ENCODE results near the gene MCF2L2. TPM values are rescaled to one million over a fixed set of nuclear protein-coding genes. Genes with fewer than 3 reads are reported as not detected.

MCF2L2 gene
- total and polyA plus RNA-seq, 11 donors, result 0.12 to 1.4 (median 0.23) TPM; not detected in 1

DNA sequence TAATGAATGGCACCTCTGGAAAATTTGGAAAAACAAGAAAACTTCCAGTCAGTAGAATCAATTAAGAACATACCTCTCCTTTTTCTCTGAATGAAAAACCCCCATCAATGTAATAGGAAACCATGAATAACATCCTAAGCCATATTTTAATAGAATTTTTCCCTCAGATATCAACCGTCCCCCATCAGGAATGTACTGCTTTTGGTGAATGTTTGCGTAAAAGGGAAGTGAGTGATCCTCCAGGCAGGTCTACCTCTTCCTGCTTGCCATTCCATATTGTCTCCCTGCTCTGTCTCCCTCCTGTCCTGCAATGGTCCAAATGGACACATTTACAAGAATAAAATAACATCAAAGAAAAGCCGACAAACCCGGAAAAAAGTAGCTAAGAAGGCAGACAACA, 296.7 kb downstream of the MCF2L2 start:
- TF ChIP-seq, protein P1, sequence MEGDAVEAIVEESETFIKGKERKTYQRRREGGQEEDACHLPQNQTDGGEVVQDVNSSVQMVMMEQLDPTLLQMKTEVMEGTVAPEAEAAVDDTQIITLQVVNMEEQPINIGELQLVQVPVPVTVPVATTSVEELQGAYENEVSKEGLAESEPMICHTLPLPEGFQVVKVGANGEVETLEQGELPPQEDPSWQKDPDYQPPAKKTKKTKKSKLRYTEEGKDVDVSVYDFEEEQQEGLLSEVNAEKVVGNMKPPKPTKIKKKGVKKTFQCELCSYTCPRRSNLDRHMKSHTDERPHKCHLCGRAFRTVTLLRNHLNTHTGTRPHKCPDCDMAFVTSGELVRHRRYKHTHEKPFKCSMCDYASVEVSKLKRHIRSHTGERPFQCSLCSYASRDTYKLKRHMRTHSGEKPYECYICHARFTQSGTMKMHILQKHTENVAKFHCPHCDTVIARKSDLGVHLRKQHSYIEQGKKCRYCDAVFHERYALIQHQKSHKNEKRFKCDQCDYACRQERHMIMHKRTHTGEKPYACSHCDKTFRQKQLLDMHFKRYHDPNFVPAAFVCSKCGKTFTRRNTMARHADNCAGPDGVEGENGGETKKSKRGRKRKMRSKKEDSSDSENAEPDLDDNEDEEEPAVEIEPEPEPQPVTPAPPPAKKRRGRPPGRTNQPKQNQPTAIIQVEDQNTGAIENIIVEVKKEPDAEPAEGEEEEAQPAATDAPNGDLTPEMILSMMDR (IDR thresholded peaks at IDR 0.05), result no peak
- no peak for TF ChIP-seq POLR2A (IDR thresholded peaks at IDR 0.05)
- H3K9me3 ChIP-seq, result peaks cover 0 to 18% (median 4%) of the 10 kb centered on the region in 12 donors
- intact Hi-C loops (cut with DNase I), result no loop called here
- ATAC-seq, result no peak
- no peak for DNase-seq
- H3K4me1 ChIP-seq, result no peaks in the 10 kb centered on the region
- H3K4me3 ChIP-seq, result no peak overlapping the region
- no peaks in the 10 kb centered on the region for H3K36me3 ChIP-seq
- H3K27ac ChIP-seq, result no peak overlapping the region
- 44 to 65% (median 52%) methylated on average over 4 of the region's 4 CpGs for WGBS, 4 donors
- H3K27me3 ChIP-seq, result peaks cover 0 to 11% (median 0%) of the 10 kb centered on the region in 9 donors

DNA sequence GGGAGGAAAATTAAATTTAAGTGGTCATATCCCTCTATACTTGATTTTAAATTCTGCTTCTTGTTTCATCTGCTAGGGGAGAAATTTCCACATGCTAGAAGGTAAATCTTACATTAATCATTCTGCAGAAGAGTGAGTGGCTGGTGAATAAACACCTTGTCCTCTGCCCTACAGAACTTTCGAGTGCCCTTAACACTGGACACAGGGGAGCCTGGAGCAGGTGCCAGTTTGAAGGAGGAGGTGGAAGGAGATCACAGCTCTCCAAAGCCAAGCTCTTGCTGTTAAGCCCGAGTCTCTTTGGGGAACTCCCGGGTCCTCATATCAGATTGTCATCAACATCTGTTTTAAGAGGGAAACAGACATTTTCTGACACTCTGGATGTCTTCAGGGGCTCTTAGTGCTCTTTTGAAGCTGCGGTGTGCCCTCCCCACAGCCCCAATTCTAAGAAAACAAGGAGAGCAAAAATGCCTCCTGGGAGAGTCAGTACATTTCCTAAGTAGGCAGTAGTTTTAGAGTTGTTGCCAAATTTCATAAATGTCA, 297.2 kb downstream of the MCF2L2 start:
- H3K4me1 ChIP-seq, result no peaks in the 10 kb centered on the region
- no peak overlapping the region for H3K4me3 ChIP-seq
- TF ChIP-seq POLR2A (IDR thresholded peaks at IDR 0.05), result no peak
- TF ChIP-seq, protein P1 (IDR thresholded peaks at IDR 0.05), result no peak
- DNase-seq, result no peak
- H3K27ac ChIP-seq, result no peak overlapping the region
- peaks cover 0 to 11% (median 0%) of the 10 kb centered on the region in 9 donors for H3K27me3 ChIP-seq
- no peaks in the 10 kb centered on the region for H3K36me3 ChIP-seq
- intact Hi-C loops (cut with DNase I), result no loop called here
- 41 to 58% (median 54%) methylated on average over 4 of the region's 4 CpGs for WGBS, 4 donors
- peaks cover 0 to 18% (median 4%) of the 10 kb centered on the region in 12 donors for H3K9me3 ChIP-seq
- ATAC-seq, result no peak

DNA sequence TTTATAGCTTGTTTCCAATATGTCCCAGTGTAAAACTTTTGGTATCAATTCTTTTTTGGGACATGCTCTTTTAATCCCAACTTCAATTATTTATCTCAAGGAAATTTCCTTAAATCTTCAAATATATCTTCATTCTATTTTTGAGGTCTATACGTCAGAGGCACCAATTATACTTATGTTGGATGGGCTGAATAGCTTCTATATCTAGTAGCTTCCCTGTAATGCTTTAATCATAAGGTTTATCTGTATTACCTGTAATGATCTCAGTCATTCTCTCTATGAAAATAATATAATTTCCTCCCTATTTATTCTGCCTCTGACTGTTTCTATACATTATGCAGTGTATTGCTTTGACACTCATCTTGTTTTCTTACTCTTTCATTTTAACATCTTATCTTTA, 299.2 kb downstream of the MCF2L2 start:
- Histone ChIP-seq H3K27me3 (peaks cover 0 to 6% (median 0%) of the 10 kb centered on the region in 9 donors), H3K4me1 (no peaks in the 10 kb centered on the region), H3K9me3 (peaks cover 0 to 18% (median 4%) of the 10 kb centered on the region in 12 donors), H3K27ac (no peak overlapping the region), H3K4me3 (no peak overlapping the region), H3K36me3 (no peaks in the 10 kb centered on the region)
- WGBS, 4 donors, result 88 to 94% (median 89%) methylated on average over 1 of the region's 1 CpG
- intact Hi-C loops (cut with DNase I), result loop anchor here in 2 of 10 donors (5.0 to 10.0 kb wide), 2 partner anchors 53 to 636 kb away; no protein-coding TSS in a partner anchor
- ATAC-seq (no peak), DNase-seq (no peak)
- TF ChIP-seq, protein P1 (IDR thresholded peaks at IDR 0.05), result no peak
- no peak for TF ChIP-seq POLR2A (IDR thresholded peaks at IDR 0.05)

DNA sequence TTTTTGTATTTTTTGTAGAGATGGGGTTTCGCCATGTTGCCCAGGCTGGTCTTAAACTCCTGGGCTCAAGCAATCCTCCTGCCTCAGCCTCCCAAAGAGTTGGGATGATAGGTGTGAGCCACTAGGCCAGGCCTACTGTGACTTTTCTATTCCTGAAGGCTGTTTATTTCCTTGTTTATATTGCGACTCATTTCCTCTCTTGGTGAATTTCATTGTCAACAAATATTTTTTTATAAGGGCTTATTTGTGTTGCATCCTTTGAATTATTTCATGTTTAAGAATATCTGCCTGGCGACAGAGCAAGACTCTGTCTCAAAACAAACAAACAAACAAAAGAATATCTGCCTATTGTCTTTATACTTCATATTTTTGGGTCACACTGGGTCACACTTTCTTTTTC, 299.7 kb downstream of the MCF2L2 start:
- ATAC-seq (no peak), DNase-seq (no peak)
- H3K36me3 ChIP-seq, result no peaks in the 10 kb centered on the region
- peaks cover 0 to 18% (median 4%) of the 10 kb centered on the region in 12 donors for H3K9me3 ChIP-seq
- TF ChIP-seq, protein P1 (IDR thresholded peaks at IDR 0.05), result no peak
- TF ChIP-seq POLR2A (IDR thresholded peaks at IDR 0.05), result no peak
- WGBS, 4 donors, result 87 to 93% (median 88%) methylated on average over 3 of the region's 3 CpGs
- no peaks in the 10 kb centered on the region for H3K4me1 ChIP-seq
- H3K27ac ChIP-seq, result no peak overlapping the region
- H3K4me3 ChIP-seq, result no peak overlapping the region
- intact Hi-C loops (cut with DNase I), result loop anchor here in 2 of 10 donors (5.0 to 10.0 kb wide), 2 partner anchors 54 to 636 kb away; no protein-coding TSS in a partner anchor
- H3K27me3 ChIP-seq, result peaks cover 0 to 6% (median 0%) of the 10 kb centered on the region in 9 donors

Other genes starting within 250 kb of the MCF2L2 start
- gene B3GNT5, start 175.4 kb downstream of the MCF2L2 start, total RNA-seq, result 10 to 100 TPM in 1 of 9 donors, 1 to 10 TPM in 7, under 1 TPM in 1; 0.87 to 12.3 (median 3.6) TPM
- 1 to 10 TPM; 1.1 to 3.0 TPM for gene B3GNT5, start 175.4 kb downstream of the MCF2L2 start, polyA plus RNA-seq
- gene KLHL6, start 127.1 kb upstream of the MCF2L2 start, total RNA-seq, result 1 to 10 TPM in 5 of 9 donors, under 1 TPM in 4; 0.67 to 8.1 (median 1.1) TPM
- gene KLHL6, start 127.1 kb upstream of the MCF2L2 start, polyA plus RNA-seq, result under 1 TPM; 0.46 to 0.82 TPM
- 100 to 1,000 TPM; 118 to 275 (median 200) TPM for gene KLHL24, start 207.0 kb upstream of the MCF2L2 start, total RNA-seq
- 10 to 100 TPM; 16.5 to 35.8 TPM for gene KLHL24, start 207.0 kb upstream of the MCF2L2 start, polyA plus RNA-seq